Coronary artery (tissue), 2 donors: ENCODE measurements around the gene FOXP4.
A peak's percentile ranks its signal among the peaks of the same experiment; 100 is the strongest.

Source experiments
- DNase-seq: peaks from one replicate; pipeline ENCODE4 v3.0.0-alpha.2; 2017; ENCODE audit warnings: low spot score
- H3K27ac ChIP-seq, 2 donors: fragments of 200-600 bp; sonication (generic); one replicate each; pipeline ENCODE4 v1.5.1; 2016 to 2019
- H3K4me3 ChIP-seq: fragments of 200-600 bp; sonication (generic); 2 replicates; pipeline ENCODE4 v1.5.1; 2016; ENCODE audit warnings: mild to moderate bottlenecking, moderate library complexity
- CTCF ChIP-seq: fragments of 200-600 bp; sonication (generic); IDR thresholded peaks from one replicate; pipeline ENCODE4 v1.5.1; 2019; ENCODE audit warnings: antibody characterized with exemption

FOXP4 gene

DNA sequence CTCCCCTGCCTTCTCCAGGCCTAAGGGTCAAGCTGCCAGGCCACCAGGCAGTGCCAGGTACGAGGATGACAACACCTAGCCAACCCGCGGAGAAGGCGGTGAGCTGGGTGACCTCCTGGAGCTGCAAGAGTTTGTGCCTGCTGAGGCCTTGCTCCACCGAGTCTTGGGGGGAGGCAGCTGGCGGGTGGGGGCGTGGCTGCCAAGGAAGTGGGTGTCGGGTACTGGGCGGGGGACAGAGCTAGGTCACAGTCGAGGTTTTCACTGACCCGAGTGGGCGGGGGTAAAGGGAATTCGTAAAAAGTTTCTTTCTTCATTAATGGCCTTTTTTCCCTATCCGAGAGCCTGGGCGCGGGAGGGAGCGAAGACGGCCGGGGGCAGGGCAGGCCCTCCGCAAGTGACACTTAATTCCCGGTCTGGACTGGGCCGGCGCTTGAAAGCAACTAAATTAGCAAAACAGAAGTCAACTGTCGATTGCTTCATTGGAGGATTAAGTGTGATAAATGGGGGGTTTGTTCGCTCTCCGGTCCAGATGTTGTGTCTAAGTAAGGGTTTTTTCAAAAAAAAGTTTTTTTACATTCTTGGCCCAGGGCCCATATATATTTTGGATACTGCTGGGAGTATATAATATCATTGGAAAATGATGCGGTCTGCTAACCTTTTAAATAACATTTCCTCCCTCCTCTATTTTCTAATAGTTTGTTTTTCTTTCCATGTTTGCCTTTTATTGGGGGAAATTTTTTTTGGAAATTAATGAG lies 43.1 kb upstream of the FOXP4 start:
- no peak for DNase-seq
- Histone ChIP-seq H3K4me3 (peak overlapping the region; percentile 72), H3K27ac (peak overlapping the region in 1 of 2 donors; percentile 93)
- no peak for TF ChIP-seq CTCF

DNA sequence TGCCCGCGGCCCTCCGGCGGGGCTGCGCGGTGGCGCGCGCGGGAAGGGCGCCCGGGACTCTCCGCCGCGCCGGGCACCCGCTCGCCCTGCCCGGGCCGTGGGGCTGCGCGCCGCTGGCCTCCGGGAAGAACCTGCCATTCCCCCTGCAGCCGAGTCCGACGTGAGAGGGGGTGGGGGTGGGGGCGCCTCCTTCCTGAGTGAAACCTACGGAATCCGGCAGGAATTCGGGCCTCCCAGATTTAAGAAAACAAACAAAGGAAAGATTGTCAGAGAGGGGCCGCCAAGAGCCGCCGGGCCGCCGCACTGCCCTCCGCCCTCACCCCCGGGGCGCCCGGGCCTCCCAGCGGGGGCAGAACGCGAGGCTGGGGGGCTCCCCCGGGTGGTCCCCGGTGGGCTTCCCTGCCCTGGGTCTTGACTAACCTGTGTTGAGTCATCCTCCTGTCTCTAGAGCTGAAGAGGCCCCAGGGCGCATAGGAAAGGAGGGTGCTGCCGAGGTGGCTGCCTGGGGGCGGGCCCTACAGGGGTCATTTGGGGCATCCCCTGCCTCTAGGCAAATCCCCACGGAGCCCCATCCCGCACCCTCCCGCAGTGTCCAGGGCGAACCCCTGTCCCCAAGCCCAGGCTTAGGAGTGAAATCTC lies 42.2 kb upstream of the FOXP4 start:
- no peak for TF ChIP-seq CTCF
- DNase-seq = no peak
- peak overlapping the region; percentile 91 to 93 for H3K27ac ChIP-seq
- peak overlapping the region; percentile 72 for H3K4me3 ChIP-seq

- TF ChIP-seq CTCF = no peak
- Histone ChIP-seq H3K27ac (peak overlapping the region; percentile 91 to 93), H3K4me3 (peak overlapping the region; percentile 72)
- no peak for DNase-seq
Observed at GRCh38 chr6:41504466-41505121, 41.6 kb upstream of the FOXP4 start.

GRCh38 chr6:41505122-41506049 lies 40.8 kb upstream of the FOXP4 start:
- DNase-seq = peak; percentile 89
- Histone ChIP-seq H3K27ac (peak overlapping the region; percentile 91 to 93), H3K4me3 (peak overlapping the region; percentile 72)
- TF ChIP-seq CTCF = no peak

DNA sequence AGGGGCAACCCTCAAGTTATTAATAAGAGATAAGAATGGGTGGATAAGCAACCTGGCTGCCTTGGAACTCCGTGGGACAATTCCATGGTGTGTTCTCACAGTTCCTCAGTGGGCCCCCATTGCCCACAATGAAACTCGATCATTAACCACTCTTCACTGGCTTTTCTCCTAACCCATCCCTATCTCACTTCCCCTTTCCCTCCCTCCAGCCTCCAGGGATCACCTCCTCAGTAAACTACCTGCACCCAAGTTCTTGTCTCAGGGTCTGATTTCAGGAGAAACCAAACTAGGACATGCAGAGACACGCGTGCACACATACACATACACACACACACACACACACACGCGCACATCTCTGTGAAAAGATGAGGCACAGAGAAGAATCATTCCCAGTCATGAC lies 37.7 kb upstream of the FOXP4 start:
- no peak for TF ChIP-seq CTCF
- no peak for DNase-seq
- H3K27ac ChIP-seq = no peak overlapping the region
- no peak overlapping the region for H3K4me3 ChIP-seq

DNA sequence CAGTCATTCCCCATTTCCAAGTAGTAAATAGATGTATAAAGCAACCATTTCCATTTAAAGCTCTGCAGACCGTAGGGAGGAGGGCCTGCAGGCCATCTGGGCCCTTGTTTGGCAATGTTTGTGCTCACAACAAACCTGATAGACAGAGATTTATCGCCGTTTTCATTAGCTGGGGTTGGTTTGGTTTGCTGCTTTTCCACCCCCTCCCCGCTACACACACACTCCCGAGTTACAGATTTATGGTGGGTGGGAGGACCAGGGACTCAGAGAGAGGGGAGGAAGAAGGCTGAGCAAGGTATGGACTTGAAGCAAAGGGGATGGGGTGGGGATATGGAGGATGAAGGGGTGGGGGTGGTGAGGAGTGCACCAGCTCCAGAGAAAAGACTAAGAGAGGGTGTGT lies 36.6 kb upstream of the FOXP4 start:
- TF ChIP-seq CTCF = no peak

More for the DNA sequence above, 36.6 kb upstream of the FOXP4 start:
- no peak for DNase-seq
- no peak overlapping the region for H3K27ac ChIP-seq
- no peak overlapping the region for H3K4me3 ChIP-seq
